HG03469 (cell line): Measurements from ENCODE around the gene PPCDC.

Experiments
- ATAC-seq: cut with Tn5 transposase; IDR thresholded peaks from one replicate; pipeline ENCODE4 v1.9.1; 2021; ENCODE audit warnings: mild to moderate bottlenecking, moderate library complexity, moderate number of reproducible peaks; ENCODE audit not compliant: unreplicated experiment

PPCDC gene

DNA sequence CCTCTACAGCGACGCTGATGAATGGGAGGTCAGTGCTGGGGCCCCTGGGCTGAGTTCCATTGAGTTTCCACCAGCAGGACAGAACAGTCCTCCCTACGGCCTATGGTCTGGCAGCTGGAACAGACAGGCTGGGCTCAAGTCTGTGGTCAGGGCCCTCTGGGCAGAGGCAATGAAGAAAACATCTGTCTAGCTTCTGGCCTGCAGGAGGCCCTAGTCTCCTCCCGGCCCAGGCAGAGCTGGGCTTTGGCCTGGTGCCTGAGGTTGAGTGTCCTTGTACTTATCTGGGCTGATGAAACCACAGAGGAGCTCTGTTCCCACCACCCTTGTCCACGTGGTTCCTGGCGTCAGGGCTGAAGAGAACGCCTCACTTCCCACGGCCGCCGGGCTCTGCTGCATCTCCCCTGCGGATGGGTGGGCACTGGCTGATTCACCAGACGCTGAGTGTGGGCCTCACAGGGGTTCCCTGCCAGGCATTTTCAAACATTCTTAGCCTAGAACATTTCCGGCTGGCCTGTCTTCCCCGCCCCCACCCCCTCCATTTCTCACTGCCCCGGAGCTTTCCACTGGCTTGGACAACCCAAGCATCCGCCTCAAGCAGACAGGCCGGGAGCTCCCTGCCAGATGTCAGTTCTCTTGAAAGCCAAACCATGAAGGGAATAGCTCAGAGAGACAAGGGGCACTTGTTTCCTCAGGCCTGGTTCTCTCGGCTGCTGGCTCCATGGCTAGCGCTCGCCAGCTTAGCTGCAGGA, 20.3 kb downstream of the PPCDC start:
- ATAC-seq: no peak

DNA sequence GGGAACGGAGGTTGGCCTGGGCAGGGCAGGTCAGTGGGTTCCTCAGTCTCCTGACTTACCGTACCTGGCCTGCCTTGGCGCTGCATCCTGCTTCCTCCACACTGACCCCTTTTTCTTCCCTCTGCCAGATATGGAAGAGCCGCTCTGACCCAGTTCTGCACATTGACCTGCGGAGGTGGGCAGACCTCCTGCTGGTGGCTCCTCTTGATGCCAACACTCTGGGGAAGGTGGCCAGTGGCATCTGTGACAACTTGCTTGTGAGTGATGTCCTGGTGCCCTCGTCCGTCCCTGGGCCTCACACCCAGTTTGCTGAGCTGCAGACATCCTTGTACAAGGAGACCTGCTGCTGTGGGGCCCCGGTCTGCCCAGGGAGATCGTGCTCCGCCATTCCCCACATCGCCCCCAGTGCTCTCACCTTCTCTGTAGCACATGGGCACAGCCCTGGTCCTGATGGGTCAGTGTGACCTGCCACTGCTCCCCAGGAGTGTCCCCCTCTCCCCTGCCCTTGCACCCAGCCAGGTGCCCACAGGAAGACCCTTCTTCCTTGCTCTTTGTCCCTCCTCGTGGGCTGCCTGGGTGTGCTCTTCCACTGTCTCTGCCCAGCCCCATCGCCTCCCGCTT, 21.0 kb downstream of the PPCDC start:
- ATAC-seq: no peak

DNA sequence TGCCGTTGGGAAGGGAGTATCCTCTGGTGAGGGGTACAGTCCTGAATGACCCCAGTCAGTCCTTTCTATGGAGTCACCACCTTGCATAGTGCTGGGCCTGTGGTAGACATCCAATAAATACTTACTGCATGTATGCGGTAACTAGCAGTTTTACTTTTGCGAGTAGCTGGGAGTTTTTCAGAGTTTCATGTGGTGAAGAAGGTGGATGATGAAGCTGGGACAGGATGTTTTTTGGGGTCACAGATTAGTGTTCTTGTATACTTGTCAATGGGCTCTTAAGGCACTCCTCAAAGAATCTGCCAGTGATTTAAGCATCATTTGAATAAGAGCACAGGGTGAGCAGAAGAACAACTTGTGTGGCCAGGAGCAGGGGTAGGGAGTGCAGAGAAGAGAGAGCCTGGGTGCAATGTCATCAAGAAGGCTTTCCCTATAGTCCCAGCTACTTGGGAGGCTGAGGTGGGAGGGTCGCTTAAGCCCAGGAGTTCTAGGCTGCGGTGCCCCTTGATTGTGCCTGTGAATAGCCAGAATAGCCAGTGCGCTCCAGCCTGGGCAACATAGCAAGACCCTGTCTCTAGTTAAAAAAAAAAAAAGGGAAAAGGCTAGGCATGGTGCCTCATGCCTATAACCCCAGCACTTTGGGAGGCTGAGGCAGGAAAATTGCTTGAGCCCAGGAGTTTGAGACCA, 22.1 kb downstream of the PPCDC start:
- ATAC-seq: no peak

DNA sequence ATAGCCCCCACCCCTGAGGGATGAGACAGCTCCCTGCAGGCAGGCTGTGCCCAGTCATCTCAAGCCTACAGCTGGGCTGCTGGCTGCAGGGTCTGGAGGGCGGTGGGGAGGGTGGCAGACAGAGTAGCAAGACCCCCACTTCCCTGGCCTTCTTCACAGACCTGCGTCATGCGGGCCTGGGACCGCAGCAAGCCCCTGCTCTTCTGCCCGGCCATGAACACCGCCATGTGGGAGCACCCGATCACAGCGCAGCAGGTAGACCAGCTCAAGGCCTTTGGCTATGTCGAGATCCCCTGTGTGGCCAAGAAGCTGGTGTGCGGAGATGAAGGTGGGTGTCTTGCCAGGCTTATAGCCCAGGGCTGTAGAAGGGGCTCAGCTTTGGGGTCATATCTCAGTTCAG, 25.0 kb downstream of the PPCDC start:
- ATAC-seq: no peak

DNA sequence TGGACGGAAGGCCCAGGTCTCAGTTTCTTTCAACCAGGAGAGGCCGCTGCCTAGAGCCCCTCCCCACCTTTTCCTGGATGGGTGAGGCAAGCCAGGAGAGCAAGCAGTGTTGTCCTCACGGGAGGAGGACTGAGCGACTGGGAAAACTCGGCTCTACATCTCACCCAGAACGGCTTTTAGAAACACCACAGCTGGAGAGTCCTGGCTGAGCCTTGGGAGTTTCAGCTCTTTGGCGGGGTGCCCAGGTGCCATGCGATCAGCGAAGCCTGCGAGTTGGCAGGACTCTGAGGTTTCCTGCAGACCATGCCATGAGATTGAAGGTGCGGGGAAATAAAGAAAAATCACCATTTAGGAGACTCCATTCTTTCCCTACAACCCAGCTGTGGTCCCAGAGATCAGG, 26.0 kb downstream of the PPCDC start:
- ATAC-seq: no peak

DNA sequence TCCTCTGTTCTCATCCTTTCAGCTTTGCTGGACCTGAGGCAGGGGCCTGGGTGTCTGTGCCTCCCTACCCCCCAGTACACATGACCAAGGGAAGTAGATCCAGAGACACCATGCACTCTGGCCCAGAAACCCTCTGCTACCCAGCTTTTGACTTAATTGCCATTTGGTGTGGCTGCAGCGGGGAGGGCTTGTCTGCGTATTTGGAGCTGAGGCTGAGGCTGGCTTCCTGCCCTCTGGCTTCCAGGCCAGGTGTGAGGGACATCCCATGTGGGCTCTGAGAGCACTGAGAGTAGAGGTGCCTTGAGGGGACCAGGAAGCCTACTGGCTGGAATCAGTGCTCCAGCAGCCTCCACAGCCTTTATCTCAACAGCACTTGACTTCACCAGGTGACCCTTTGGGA, 26.9 kb downstream of the PPCDC start:
- no peak for ATAC-seq

DNA sequence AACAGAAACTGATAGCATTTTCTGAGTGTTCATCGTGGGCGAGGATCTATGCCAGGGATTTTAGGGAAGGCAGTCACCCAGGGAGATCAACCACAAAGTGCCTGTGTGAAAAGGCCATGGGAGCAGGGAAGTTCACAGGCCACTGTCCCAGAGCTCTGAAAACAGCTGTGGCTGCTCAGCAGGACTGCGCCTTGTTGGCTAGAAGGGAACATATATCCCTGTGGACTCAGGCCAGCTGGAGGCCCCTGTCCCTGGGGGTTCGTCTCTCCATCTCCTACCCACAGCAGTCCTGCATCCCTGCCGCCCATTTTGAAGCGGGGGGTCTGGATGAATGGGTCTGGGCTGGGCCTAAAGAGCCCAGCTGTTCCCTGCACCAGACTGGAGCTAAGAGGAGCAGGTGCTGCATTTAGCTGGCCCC, 27.8 kb downstream of the PPCDC start:
- ATAC-seq: no peak

DNA sequence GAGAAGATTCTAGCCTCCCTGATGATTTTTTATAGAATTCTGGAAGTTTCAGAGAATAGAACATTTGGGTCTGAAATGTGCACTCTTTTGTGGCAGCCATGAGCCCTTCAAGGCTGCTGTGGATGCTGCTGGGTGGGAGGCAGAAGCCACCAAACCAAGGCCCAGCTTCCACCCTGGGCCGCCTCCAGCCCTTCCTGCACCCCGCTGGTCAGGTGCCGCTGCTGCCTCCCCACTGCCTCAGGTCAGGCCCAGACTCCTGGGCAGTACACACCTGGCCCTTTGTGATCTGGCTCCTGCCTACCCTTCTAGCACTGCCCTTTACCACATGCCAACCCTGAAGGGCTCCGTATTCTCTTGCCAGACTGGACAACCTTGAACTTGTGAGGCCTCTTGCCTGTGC, 28.3 kb downstream of the PPCDC start:
- no peak for ATAC-seq

DNA sequence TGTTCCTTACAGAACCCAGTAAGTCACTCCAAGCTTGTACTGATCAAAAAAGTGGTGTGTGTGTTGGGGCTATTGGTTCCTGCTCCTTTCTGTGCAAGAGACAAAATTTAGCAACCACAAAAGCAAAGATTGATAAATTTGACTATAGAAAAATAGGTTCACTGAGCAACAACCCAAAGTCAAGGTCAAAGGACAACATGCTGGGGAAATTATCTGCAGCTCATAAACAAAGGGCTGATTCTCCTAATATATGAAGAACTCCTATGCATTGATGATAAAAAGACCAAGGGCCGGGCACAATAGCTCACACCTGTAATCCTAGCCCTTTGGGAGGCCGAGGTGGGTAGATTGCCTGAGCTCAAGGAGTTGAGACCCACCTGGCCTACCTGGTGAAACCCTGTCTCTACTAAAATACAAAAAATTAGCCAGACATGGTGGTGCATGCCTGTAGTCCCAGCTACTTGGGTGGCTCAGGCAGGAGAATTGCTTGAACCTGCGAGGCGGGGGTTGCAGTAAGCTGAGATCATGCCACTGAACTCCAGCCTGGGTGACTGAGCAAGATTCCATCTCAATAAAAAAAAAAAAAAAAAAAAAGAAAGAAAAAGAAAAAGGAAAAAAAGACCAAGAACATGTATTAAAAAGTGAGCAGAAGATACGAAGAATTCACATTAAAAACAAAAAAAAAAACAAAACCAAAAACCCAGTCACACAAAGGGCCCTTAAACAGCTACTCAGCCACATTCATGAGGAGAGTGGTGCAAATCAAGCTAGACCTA, 29.8 kb downstream of the PPCDC start:
- no peak for ATAC-seq

DNA sequence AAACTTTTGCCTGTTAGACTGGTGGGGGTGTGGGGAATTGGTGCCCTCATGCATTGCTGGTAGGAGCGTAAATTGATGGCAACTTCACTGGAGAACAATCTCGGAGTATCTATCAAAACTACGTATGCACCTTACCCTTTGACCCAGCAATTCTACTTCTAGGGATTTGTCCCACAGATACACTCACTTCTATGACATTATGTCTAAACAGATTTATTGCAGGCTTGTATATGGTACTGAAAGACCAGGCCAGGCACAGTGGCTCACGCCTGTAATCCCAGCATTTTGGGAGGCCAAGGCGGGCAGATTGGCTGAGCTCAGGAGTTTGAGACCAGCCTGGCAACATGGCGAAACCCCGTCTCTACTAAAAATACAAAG, 30.3 kb downstream of the PPCDC start:
- ATAC-seq: no peak

DNA sequence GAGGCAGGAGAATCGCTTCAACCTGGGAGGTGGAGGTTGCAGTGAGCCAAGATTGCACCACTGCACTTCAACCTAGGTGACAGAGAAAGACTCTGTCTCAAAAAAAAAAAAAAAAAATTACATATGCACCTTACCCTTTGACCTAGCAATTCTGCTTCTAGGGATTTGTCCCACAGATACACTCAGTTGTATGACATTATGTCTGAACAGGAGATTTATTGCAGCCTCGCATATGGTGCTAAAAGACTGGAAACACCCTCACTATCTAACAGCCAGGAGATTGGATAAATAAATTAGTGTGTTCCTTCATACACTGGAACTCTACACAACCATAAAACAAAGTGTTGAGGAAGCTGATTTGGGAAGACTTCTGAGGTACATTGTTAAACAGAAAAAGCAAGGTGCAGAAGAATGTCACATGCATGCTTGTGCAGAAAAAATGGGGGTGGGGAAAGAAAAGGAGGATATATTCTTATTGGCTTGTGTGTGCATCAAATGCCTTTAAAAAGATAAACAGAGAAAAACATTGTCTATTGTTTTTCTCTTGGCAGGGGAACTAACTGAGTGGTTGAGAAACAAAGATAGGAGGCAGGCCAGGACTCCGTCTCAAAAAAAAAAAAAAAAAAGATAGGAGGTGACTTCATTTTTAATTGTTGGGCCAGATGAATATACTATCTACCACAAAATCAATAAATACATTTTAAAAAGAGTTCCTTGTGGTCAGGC, 30.9 kb downstream of the PPCDC start:
- ATAC-seq: no peak

DNA sequence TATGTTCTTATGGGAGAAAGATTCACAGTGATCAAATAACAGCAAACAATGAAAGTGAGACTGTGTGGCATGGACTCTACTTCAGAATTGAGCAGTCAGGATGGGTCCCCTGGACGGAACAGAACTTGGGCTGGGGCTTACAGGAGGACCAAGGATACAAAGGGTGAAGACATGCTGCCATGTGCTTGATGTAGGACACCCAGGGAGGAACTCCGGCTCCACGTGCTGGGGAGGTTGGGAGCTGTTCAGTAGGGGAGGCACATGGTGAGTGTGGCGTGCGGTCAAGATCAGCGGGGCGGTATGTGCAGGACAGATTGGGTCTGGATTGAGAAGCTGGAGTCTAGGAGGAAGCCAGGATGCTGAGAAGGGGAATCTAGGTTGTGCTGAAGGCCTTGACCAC, 32.6 kb downstream of the PPCDC start:
- ATAC-seq: no peak

DNA sequence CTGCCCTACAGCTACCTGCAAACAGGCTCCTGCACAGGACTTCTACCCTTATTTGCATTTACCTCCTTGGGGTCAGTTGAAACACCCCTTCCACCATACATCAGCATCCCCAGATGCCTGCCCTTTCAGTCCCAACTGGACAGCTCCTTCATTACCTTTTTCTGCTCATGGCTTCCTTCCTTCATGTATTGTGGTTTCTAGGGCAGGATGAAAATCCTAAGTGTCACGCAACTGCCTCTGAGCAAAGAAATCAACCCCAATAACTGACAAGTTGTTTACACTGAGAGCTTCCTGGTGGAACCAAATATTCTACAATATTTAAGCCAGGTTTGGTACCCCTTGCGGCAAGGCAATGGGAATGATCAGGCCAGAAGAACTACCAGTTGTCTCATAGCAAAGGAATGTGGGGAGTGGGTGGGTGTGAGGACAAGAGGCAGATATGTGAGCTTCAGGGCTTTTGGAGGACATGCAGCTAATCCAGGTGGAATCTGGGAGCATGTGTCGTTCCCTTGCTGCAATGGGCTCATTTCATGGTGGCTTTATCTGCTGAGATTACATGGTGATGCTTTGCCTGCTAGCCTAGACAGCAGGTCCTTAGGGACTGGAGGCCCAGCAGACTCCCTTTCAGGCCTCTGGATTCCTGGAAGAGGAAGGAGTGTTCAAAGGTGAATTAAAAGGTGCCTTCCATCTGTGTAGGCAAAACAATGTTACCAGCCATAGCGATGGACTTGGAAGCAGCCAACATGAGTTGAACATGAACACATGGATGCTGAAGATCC, 34.9 kb downstream of the PPCDC start:
- ATAC-seq: no peak

DNA sequence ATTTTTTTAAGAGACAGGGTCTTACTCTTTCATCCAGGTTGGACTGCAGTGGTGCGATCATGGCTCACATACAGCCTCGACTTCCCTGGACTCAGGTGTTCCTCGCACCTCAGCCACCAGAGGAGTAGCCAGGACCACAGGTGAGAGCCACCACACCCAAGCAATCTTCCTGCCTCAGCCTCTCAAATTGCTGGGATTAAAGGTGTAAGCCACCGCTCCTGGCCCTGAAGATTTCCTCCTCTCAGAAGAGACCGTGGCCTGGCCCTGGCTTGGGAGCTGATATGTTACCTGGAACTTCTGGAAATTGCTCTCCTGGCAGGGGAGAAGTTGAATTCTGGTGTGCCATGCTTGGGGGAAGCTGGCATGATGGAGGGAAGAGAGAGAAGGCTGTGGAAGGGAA, 36.2 kb downstream of the PPCDC start:
- ATAC-seq: no peak

DNA sequence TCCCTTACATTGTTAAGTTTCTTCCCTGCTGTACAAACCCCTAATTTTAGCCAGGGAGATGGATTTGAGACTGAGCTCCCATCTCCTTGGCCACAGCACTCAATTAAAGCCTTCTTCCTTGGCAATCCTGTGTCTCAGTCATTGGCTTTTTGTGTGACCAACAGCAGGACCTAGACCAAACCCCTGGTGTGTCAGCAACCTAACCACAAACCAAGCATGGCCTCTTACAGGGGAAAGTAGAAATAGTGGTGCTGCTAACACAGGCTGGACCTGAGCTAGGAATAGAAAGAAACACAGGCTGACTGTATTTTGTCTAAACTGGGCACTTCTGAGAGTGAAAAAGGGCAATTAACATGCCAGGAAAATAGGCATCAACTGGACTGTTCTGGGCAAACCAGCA, 37.9 kb downstream of the PPCDC start:
- ATAC-seq: no peak

DNA sequence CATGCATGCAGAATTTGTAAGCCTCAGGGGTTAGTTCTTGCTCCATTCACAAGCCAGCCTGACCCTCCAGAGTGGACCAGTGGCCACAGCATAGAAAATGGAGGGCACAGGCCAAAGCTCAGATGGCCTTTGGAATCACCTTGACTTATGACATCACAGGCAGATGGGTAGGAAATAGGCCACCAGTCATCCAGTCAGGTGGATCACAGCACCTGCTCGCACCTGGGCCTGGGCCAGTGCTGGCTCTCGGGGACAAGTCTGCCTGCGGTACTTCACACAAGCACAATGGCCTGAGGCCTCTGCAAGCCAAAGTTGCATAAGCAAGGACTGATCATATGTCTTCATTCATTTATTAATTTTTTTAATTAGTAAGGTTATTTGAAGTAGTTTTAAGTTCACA, 39.3 kb downstream of the PPCDC start:
- no peak for ATAC-seq

DNA sequence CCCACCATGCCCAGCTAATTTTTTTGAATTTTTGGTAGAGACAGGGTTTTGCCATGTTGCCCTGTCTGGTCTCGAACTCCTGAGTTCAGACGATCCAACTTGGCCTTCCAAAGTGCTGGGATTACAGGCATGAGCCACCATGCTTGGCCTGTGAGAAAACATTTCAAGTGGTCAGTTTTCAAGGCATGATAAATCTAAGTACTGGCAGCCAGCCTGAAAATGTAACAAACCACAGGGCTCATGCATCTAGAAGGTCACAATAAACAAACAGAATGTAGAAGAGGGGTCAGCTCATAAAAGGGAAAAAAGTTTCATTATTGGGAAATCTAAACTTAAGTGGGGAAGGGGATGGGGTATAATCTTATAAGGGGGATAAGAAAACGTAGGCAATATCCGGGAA, 39.9 kb downstream of the PPCDC start:
- no peak for ATAC-seq

DNA sequence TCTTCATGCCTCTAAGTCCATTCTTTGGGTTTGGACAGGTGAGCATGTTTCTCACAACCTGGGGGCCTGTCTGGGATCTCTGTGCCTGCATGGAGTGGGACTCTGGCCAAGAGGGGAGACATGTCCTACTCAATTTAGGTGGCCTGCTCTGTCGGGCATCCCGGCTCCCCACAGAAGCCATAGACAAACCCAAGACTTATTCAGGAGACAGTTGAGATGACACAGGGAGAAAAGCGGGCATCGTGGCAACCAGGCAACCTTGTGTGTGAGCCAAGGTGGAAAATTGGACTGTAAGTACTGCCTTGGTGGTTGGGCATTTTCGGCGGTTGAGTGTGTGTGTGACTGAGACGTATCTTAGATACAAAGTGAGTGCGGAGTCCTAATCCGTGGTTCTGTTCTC, 40.5 kb downstream of the PPCDC start:
- ATAC-seq: no peak

DNA sequence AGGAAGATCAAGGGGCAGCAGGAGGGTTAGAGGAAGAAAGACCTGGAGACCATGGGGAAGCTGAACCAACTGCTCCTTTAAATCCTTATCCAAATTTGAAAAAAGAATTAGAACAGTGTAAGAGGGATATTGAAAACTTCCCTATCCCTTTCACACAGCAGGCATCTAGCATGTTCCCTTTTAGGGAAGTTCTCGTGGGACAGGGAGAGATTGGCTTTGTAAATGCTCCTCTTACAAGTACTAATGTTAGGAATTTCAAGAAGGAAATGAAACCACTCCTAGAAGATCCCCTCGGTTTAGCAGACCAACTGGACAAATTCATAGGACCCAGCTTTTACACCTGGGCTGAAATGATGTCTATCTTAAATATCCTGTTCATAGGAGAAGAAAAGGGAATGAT, 41.5 kb downstream of the PPCDC start:
- ATAC-seq: no peak

DNA sequence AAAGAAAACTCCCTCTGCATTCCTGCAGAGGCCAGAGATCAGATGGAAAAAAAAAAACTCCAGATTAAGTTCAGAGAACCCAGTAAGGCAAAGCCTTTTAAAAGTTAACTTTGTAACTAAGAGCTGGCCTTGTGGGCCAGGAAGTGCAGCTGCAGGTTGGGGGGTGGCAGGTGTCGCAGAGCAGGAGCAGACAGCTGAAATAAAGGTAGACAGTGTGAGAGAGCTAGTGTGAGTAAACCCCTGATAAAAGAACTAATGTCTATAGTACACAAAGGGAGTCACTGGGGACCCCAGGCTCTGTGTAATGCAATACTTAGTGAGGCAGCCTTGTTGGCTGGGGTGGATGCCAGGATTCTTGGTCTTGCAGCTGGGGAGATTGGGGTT, 42.1 kb downstream of the PPCDC start:
- ATAC-seq: no peak
